Left lung (tissue), 10 donors: ENCODE measurements around the gene OBI1. TPM values are rescaled to one million over a fixed set of nuclear protein-coding genes. Genes with fewer than 3 reads are reported as not detected.

ENCODE experiments used
- ATAC-seq: fragments of 200-7000 bp; cut with Tn5 transposase; one replicate; pipeline ENCODE4 v1.9.1; 2020; ENCODE audit warnings: moderate library complexity
- DNase-seq, 4 donors: peaks; one replicate each; pipeline ENCODE4 v3.0.0-alpha.2; 2013 to 2020
- H3K27ac ChIP-seq, 2 donors: fragments of 200-600 bp; sonication (generic) in 1 of 2; one replicate each; pipeline versions ENCODE4 v1.5.0 to v1.8.0; 2020 to 2021
- H3K27me3 ChIP-seq, 2 donors: fragments of 200-600 bp; sonication (generic) in 1 of 2; one replicate each; pipeline versions ENCODE4 v1.5.0 to v1.8.0; 2020 to 2021
- H3K36me3 ChIP-seq, 2 donors: fragments of 200-600 bp; sonication (generic) in 1 of 2; one replicate each; pipeline versions ENCODE4 v1.5.0 to v1.8.0; 2020 to 2021
- H3K4me1 ChIP-seq, 2 donors: fragments of 200-600 bp; one replicate each; pipeline ENCODE4 v1.8.0; 2021
- H3K4me3 ChIP-seq, 2 donors: fragments of 200-600 bp; sonication (generic) in 1 of 2; one replicate each; pipeline versions ENCODE4 v1.5.0 to v1.8.0; 2020 to 2021; ENCODE audit warnings: mild to moderate bottlenecking in 1 of 2
- H3K9me3 ChIP-seq, 2 donors: fragments of 200-600 bp; sonication (generic) in 1 of 2; one replicate each; pipeline versions ENCODE4 v1.5.0 to v1.8.0; 2020 to 2021
- CTCF ChIP-seq, 2 donors: fragments of 200-600 bp; sonication (generic) in 1 of 2; IDR thresholded peaks; one replicate each; pipeline versions ENCODE4 v1.5.0 to v1.8.0; 2021; ENCODE audit warnings: antibody characterized with exemption in 2 of 2
- intact Hi-C, 2 donors: fragments of 100-400 bp; cut with DNase I; formaldehyde crosslinking; loops; one replicate each; pipeline versions ENCODE4 v1.11.2 to v1.14.2; 2022
- polyA plus RNA-seq, 6 donors: library from polyadenylated mRNA; unstranded; fragments of 120-200 nt; gene quantifications; one replicate each; pipeline ENCODE4 v1.2.1, GENCODE V29; 2013; ENCODE audit not compliant: insufficient read length in 6 of 6
- total RNA-seq, 2 donors: library from RNA; stranded (reverse); fragmentation: NEBNext Ultra II Directional; extraction: Animal tissue kit (Norgen Biotek cat#: 25700); gene quantifications; one replicate each; pipeline ENCODE4 v1.2.1, GENCODE V29; 2021
- donor health status: DM: no; HTN: yes; CAD: no.
- donor health status: DM: no; HTN: no; CAD: no.

Gene OBI1
- total and polyA plus RNA-seq, 8 donors, result 7.1 to 22.7 (median 20.3) TPM

DNA sequence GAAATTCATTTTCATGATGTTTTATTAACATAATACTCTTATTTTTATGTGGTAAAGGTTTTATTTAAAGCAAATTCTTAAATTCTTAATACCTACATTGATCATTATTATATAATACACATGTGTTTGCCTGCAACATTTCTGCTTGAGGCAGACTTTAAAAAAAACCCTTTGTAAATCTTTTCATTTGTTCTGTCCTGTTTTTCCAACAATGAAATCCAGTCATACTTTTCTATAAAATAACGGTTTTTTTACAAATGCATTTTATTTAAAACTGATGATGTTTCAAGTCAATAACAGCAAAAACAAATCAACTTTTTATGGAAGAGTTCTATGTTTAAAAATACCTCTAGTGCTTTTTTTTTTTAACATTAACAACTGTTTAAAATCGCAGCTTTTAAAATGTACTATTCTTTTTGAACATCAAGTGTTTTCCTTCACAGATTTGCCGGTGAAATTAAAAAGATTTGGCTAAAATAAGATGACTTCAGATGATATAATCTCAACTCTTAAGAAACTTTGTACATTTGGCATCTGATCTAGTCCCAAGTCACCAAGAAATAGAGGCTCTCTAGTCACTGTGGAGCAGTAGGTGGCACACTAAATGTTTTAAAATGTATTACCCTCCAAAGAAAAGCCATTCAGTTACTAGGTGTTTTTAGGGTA is 60.7 kb downstream of the OBI1 start:
- H3K9me3 ChIP-seq, result no peaks in the 10 kb centered on the region
- intact Hi-C loops, result no loop called here

DNA sequence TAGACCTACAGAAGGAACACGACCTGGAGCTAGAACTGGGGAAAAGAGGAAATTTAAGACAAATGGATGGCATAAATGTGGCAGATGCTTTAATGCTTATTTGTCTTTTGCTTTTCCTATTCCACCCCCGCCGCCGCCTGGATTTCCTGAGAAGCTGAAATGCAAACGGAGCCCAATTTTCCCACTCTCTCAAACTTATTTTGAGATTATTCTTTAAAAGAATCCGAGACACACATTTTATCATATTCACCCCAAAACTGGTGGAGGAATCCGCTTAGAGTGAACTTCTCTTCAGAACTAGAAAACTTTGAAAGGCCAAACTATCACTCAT is 61.4 kb downstream of the OBI1 start:
- Histone ChIP-seq H3K36me3 (no peaks in the 10 kb centered on the region), H3K9me3 (no peaks in the 10 kb centered on the region), H3K27ac (no peak overlapping the region), H3K27me3 (peaks cover 96 to 97% of the 10 kb centered on the region in 2 donors), H3K4me1 (peaks cover 3 to 24% of the 10 kb centered on the region in 2 donors), H3K4me3 (no peak overlapping the region)
- intact Hi-C loops, result no loop called here
- no peak for TF ChIP-seq CTCF (IDR thresholded peaks at IDR 0.05)
- no peak for ATAC-seq
- no peak for DNase-seq

More for the DNA sequence above, 60.7 kb downstream of the OBI1 start:
- Histone ChIP-seq H3K36me3 (no peaks in the 10 kb centered on the region), H3K4me3 (no peak overlapping the region), H3K27ac (no peak overlapping the region), H3K27me3 (peaks cover 96 to 97% of the 10 kb centered on the region in 2 donors), H3K4me1 (peaks cover 8 to 30% of the 10 kb centered on the region in 2 donors)
- TF ChIP-seq CTCF (IDR thresholded peaks at IDR 0.05), result no peak
- DNase-seq (no peak), ATAC-seq (no peak)

DNA sequence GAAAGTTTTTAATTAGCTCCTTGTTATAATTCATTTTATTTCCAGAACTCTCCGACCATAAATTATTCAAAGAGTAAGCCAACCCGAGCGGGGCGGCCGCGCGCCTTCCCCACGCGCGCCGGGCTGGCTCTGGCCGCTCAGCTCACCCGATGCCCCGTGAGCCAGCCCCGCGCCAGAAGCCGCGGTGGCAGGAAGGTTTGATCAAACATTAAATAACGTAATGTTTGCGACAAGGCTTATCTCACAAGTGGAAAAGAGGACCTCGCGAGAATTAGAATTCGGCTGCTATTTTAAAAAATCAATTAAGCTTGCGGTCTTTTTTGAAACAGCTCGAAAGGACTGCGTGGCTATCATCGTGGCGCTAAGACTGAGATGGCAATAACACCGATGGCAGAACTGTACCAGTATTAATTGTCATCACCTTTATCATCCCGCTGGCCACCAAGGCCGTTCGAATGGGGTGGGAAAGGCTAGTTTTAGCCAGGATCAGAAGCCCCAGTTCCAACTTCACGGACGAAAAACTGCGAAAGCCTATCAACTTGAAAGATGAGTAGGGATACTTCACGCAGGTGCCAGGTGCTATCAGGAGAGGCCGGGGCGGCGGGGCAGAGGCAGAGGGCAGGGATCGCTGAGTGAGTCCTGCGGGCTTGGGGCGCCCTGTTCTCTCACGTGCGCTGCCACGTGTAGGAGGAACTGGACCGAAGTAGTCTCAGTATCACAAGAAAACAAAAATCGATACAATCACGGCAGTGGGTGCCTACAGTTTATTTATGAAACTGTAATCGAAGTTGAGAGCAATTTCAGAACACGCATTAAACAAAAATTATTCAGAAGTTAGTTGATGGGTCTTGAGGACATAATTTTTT is 62.0 kb downstream of the OBI1 start:
- H3K9me3 ChIP-seq, result no peaks in the 10 kb centered on the region
- peak overlapping the region in 1 of 2 donors; percentile 4 for H3K4me3 ChIP-seq
- H3K27ac ChIP-seq, result no peak overlapping the region
- ATAC-seq, result no peak
- DNase-seq, result peak in 1 of 4 donors; percentile 65
- H3K27me3 ChIP-seq, result peaks cover 98% of the 10 kb centered on the region in 2 donors
- H3K4me1 ChIP-seq, result peaks cover 3 to 20% of the 10 kb centered on the region in 2 donors
- no peaks in the 10 kb centered on the region for H3K36me3 ChIP-seq
- intact Hi-C loops, result no loop called here
- no peak for TF ChIP-seq CTCF (IDR thresholded peaks at IDR 0.05)

DNA sequence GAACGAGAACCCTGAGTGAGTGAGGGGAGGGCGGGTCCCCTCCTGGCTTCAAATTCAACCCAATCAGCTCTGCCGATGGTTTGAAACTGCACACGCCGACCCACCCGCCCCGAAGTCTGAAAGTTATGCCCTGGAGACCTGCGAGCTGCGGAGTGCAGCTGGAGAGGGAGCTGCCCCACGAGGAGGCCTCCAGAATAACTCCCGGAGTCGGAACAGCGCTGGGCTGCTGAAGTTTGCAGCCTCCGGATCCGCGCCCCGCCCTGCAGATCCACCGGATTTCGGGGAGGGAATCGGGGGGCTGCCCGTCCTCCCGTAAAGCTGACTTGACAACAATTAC is 62.6 kb downstream of the OBI1 start:
- no peaks in the 10 kb centered on the region for H3K36me3 ChIP-seq
- ATAC-seq (no peak), DNase-seq (no peak)
- intact Hi-C loops, result no loop called here
- H3K4me3 ChIP-seq, result peak overlapping the region in 1 of 2 donors; percentile 4
- peaks cover under 1 to 16% of the 10 kb centered on the region in 2 donors for H3K4me1 ChIP-seq
- no peak for TF ChIP-seq CTCF (IDR thresholded peaks at IDR 0.05)
- H3K27ac ChIP-seq, result no peak overlapping the region
- peaks cover 100% of the 10 kb centered on the region in 2 donors for H3K27me3 ChIP-seq
- no peaks in the 10 kb centered on the region for H3K9me3 ChIP-seq
